GM13976 (cell line): ENCODE data around the gene KCTD20.
A peak's percentile ranks its signal among the peaks of the same experiment; 100 is the strongest.

ENCODE experiments used
- DNase-seq: peaks from one replicate; pipeline ENCODE4 v3.0.0; 2012; ENCODE audit warnings: low spot score
- in situ Hi-C: fragments of 300-500 bp; cut with MboI; formaldehyde crosslinking; loops from one replicate; pipeline ENCODE4 v1.12.0; 2022; ENCODE audit warnings: low sequenced_read_pairs, mixed read lengths, inconsistent platforms; ENCODE audit not compliant: unreplicated experiment
- TF ChIP-seq, protein P1 (sequence below): IDR thresholded peaks from 2 replicates; pipeline ENCODE4 v1.5.1; 2012; ENCODE audit warnings: borderline replicate concordance, mild to moderate bottlenecking; ENCODE audit not compliant: insufficient read depth; ENCODE audit errors: extremely low read depth, missing control alignments, control extremely low read depth

The KCTD20 gene

DNA sequence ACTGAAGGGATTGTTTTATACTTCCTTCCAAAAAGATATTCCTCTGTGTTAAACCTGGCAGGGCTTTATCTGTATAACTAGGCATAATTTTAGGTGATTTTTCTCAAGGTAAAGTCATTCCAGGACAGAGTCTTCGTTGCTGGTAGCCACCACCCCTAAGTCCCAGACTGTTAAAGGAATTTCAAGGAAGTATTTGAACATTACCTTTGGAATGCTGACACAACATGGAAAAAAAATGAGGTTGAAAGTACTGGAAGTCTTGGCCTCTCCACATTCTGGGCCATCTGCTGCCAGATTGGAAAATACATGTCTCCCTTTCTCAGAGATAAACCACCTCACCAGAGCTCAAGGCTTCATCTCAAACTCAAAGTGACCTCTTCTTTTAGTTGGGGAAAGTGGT is 28.3 kb upstream of the KCTD20 start:
- DNase-seq: no peak
- TF ChIP-seq, protein P1, sequence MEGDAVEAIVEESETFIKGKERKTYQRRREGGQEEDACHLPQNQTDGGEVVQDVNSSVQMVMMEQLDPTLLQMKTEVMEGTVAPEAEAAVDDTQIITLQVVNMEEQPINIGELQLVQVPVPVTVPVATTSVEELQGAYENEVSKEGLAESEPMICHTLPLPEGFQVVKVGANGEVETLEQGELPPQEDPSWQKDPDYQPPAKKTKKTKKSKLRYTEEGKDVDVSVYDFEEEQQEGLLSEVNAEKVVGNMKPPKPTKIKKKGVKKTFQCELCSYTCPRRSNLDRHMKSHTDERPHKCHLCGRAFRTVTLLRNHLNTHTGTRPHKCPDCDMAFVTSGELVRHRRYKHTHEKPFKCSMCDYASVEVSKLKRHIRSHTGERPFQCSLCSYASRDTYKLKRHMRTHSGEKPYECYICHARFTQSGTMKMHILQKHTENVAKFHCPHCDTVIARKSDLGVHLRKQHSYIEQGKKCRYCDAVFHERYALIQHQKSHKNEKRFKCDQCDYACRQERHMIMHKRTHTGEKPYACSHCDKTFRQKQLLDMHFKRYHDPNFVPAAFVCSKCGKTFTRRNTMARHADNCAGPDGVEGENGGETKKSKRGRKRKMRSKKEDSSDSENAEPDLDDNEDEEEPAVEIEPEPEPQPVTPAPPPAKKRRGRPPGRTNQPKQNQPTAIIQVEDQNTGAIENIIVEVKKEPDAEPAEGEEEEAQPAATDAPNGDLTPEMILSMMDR: no peak
- in situ Hi-C loops: no loop called here

DNA sequence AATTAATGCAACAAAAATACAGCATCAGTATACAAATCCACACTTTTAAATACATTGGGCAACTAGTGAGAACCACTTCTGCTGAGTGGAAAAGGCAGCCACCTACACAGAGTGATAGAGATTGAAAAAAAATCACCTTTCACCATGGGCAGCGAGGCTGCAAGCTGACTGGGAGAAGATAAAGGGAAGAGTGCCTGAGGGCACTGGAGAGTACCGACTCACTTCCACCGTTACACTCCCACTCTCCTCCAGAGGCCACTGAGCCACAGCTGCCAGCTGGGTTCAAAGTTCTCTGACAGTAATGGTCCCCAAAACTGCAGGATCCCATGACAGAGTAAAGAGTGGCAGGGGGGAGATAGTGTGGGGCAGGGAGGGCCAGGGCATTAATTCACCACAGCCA is 24.2 kb upstream of the KCTD20 start:
- in situ Hi-C loops: no loop called here
- TF ChIP-seq, protein P1: no peak
- no peak for DNase-seq

DNA sequence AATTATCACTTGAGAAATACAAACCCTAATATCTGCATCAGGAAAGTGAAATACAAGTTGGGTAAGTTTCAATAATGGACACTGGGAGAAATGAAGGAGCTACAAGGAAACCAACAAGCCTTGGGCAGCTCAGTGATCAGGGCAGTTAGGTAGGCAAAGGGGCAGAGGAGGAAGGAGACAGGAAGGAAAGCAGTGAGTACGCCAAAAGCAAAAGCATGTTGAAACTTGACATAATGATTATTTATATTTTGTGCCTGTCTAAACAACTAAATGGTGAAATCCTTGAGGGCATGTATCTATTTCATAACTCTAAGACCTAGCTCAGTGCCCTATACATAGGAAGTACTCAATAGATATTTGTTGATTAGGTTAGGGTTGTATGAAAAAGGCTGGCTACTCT is 23.5 kb upstream of the KCTD20 start:
- in situ Hi-C loops: no loop called here

DNA sequence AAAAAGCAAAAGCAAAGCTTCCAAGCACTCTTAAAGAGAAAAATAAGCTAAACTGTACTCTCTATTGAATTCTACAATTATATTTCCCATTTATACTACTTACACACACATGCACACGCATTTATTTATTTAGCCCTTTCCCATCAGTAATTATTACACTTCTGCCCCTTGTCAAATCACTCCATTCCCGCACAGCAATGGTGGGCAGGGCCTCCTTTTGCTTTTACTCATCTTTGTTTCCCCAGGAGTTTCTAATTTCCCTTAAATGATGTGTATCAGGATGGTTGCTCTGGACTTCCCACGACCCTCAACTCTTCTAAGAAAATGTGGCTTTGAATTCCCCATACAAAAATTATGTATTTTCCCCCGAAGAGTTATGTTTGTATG is 20.1 kb upstream of the KCTD20 start:
- TF ChIP-seq, protein P1: no peak
- no peak for DNase-seq
- in situ Hi-C loops: no loop called here

More for the DNA sequence above, 23.5 kb upstream of the KCTD20 start:
- TF ChIP-seq, protein P1: no peak
- no peak for DNase-seq

DNA sequence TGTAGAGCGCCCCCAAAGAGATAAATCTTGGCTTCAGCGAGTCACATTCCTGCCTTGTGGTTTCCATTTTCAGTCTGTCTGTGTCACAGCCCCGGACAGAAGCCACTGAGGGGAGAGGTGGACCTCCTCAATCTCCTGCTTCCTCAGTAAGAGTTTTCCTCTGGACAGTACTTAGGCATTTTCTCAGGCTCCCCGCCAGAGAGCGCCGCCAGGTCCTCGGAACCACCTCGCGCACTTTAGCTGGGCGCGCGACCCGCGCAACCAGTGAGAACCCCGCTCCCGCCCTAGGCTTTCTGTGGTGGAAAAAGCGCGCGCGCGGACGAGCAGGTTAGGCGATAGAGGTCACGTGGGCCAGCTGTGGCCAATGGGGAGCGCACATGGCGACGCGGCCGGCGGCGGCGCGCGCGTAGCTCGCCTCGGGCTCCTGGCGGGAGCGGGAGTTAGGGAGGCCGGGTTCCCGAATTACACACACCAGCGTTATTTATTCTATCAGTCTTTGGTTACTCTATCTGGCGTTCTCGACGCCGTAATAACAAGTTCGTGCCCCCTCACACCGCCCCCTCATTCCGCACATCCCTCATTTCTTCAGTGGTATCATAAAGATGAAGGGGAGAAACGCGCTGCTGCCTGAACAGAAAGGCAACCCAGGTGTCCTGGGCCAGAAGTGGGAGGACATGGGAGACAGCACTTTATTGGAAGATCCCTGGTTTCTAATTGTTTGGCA is 19.5 kb upstream of the KCTD20 start:
- in situ Hi-C loops: no loop called here
- peak; percentile 97 for DNase-seq
- TF ChIP-seq, protein P1: peak; percentile 61

DNA sequence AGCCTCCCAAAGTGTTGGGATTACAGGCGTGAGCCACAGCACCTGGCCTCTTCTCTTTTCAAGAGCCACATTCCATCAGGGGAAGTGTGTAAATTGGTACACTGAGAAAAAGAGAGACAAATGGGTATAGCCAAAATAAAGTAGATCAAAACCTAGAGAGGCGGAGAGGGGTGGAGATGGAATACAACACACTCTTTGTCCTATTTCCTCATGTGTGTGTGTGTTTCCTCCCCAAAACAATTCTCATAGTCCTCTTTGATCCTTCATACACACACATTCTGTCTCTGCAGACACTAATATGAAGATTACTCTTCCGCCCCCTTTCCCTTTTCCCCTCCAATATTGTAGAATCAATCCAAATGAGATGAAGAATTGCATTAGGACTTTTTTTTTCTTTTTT is 16.2 kb upstream of the KCTD20 start:
- TF ChIP-seq, protein P1: no peak
- in situ Hi-C loops: no loop called here
- DNase-seq: no peak
